ENCODE data around the gene RAB29.

The RAB29 gene

DNA sequence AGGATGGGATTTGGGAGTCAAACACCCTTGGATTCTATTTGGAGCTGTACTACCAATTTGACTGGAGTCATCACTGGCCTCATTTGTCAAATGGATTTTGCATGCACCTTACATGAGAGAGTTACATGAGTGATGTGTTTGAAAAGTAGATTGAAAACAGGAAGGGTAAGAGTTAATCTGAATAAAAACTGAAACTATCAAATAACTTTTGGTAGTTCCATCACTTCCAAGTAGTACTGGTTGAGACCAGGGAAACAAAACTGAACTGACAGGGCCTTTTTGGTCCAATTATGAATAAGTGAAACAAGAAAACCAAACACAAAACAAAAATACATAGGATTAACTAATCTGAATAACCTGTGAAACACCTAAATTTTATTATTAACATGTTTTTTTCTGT is 55.5 kb downstream of the RAB29 start:
- FAIRE-seq = no peak

DNA sequence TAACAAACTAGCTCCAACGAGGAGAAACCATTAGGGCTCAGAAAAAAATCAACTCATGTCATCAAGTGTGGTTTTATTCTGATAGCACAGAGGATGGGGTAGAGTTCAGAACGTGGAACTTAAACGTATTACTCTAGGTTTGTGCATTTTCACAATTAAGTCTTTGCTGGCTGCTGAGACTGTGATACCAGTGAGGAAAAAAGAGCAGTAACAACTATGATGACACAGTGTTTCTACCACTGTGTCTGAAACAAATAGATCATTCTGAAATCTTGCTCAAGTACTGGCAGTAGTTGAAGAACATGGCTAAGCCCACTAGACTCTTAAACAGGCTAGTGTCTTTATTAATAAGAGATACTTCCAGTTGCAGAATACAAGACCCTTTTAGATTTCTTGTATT is 56.3 kb downstream of the RAB29 start:
- no peak for FAIRE-seq
